Cardiac septum (tissue), 1 donor: ENCODE results near the gene NCKAP5. TPM values are rescaled to one million over a fixed set of nuclear protein-coding genes. Genes with fewer than 3 reads are reported as not detected.

Source experiments
- DNase-seq: peaks from one replicate; pipeline ENCODE4 v3.0.0-alpha.2; 2020; ENCODE audit warnings: low spot score
- intact Hi-C: fragments of 100-400 bp; cut with DNase I; formaldehyde crosslinking; loops from one replicate; pipeline ENCODE4 v1.14.0; 2022
- total RNA-seq: library from RNA; stranded (reverse); fragmentation: NEBNext Ultra II Directional; extraction: Animal tissue kit (Norgen Biotek cat#: 25700); gene quantifications from one replicate; pipeline ENCODE4 v1.2.1, GENCODE V29; 2021
- donor health status: DM: no; HTN: no; CAD: no.

Gene NCKAP5
- total RNA-seq, 1 donor from 2014 or later, result 10.6 TPM

DNA sequence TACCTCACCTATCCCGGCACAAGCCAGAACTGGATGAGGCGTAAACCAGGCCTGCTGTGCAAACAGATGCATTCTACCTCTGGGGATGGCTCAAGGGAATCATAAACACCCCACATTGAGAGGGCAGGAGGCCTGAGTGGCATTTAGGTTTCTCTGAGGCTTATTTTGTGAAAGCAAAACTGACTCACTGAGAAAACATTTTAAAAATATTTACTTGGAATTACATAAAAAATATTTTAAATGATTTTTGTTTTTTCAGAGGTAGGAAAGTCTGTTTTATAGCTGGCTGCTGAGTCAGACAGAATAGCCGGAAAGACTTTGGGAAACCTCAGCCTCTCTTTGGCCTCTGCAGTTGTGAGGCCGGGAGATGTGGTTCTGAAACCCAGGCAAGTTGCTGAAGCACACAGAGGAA is 244.1 kb downstream of the NCKAP5 start:
- no peak for DNase-seq
- intact Hi-C loops, result no loop called here

DNA sequence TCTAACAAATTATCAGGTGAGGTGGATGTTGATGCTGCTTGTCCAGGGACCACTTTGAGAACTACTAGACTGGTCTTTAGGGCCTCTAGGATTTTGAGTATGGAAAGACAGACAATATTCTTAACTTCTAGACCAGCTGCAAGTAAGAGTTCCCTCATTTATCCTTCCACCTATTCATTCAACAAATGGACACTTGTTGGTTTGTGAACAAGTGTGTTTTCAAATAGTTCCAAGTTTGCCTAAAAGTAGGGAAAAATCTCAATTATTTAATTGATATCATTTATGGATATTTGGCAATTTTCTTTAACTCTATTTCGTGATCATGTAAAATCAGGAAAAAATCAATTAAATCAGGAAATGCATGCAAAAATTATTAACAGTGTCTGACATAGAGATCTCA is 245.4 kb downstream of the NCKAP5 start:
- DNase-seq, result no peak
- intact Hi-C loops, result no loop called here

DNA sequence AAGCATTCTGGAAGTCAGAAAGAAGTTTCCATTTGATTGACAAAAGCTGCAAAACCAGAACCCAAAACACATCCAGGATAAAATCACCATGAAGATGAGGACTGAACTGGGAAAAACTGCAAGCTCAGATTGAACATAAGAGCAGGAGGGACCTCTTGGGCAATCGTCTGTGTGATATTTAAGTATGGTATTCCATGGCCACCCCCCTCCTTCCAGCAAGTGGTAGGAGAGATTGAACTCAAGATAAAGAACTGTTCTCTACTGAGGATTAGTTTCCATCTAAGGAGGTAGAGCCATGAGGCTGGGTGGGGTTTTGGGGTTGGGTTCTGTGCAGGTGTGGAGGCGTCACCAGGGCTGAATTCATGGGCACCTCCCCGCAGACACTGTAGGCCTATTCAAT is 251.1 kb downstream of the NCKAP5 start:
- DNase-seq, result no peak
- intact Hi-C loops, result no loop called here

DNA sequence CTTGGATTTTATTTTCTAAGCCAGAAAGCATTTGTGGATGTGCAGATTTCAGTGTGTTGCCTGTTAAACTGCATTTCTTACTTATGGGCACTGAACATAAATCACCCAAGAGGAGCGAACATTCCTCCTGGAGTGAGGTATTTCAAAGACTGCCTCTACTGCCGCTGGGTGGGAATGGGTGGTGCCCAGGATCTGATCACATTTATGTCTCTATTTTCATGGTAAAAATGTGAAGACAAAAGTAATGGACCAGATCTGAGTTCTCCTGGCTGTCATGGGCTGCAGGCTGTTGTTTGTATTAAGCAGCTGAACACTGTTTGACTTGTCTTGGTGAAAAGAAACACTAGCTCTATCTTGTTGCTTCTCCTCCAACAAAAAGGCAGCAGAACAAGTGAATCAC is 251.7 kb downstream of the NCKAP5 start:
- no peak for DNase-seq
- intact Hi-C loops, result no loop called here

DNA sequence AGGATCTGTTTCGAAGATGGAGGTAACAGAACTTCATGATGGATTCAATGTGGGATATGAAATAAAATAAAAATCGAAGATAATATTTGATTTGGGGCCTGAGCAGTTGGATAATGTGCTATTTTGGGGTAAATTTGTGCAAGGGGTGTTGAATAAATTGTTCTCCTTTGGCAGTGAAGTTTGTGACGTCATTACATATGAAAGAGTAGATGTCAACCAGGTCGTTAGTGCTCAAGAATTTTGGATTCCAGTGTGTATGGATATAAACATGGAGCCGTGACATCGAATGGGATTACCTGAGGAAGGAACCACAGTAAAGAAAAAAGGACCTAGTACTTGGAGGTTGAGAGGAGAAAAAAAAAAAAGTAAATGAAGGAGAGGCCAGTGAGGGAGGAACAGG is 253.0 kb downstream of the NCKAP5 start:
- intact Hi-C loops, result no loop called here
- no peak for DNase-seq

DNA sequence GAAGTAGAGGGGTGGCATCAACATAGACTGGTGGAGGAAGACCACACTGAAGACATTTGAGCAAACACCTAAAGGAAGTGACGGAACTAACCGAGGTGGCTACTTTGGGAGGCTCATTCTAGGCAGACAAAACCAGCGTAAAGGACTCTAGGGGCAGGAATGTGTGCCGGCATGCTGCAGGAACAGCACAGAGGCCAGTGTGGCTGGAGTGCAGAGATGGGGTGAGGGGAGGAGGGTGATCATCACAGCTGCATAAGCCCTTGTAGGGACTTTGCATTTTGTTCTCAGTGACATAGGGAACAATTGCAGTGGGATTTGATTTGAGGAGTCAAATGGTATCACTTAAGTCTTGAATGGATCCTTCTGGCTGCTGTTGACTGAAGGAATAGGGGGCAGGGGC is 253.5 kb downstream of the NCKAP5 start:
- intact Hi-C loops, result no loop called here
- DNase-seq, result no peak

DNA sequence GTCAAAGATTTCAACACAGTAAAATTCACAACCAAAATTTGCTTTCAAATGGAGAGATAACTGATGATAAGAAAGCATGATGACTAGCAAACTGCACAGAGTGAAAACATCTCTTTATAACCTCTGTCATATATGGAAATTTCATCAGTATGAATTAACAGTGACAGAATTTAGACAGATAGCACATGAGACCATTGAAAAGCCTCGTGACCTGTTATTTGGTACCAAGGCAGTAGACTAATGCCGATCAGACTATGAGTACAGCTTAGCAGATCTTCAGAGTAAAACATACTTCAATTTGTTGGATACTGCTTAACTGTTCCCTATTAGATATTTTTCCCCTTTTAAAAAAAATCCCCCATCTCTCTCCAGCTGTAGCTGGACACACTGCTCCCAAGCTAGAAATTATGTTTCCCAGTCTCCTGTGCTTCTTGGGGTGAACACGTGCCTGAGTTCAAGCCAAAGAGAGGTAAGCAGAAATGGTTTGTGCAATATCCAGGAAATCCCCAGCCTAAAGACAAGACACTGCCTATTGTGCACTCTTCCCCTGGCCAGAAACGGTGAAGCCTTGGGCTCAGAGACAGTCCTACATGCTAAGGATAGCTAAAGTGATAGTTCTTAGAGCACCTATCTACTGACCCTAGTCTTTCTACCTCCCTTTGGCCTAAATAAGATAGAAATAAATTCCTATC is 256.1 kb downstream of the NCKAP5 start:
- DNase-seq, result no peak
- intact Hi-C loops, result no loop called here

DNA sequence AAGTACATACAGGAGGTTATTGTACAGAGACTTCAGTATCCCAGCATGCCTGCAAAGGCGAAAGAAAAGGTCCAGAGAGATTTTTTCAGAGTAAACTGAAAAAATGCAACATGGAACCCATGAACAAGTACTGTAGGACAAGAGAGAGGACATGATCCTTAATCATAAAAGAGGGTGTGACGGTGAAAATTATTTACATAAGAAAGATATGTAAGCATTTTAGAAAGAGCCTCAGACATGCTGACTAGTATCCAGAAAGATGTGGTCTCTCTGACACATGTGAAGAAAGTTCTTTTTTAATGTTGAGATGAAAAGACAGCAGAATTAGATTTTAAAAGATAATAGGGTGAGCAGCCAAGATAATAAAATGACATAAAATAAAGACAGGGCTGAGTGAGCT is 262.0 kb downstream of the NCKAP5 start:
- DNase-seq, result no peak
- intact Hi-C loops, result no loop called here

DNA sequence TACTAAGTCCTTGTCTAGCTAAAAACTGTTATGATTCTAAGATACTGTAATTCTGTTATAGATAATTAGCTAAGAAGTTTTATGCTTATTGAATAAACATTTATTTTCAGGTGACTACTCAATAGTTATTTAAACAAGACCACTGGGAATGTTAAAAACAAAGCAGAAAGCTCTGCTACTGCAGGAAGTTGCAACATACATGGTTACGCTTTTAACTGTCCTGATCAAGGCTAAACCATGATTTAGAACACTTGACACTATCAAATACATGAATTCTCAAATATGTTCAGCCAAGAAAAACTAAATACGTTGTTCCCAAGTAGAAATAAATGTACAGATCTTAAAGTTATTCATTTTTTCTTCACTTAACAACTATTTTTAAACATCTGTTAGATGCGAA is 263.9 kb downstream of the NCKAP5 start:
- DNase-seq, result no peak
- intact Hi-C loops, result no loop called here

DNA sequence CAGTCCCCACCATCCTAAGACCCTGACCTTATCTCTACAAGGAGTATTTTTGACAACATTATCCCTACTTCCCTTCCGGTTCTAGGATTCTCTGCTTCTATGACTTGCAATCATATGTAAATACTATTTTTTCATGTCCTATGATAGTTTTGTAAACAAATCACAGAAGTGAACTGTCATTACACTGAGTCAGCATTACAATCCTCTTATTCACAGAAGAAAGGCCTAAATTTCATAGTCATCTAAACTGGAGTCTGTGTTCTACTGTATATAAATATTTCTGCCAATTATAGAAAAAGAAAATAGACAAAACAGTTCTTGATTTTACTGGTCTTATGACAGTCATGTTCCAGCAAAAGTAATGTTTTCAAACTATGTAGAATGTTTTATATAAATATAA is 265.1 kb downstream of the NCKAP5 start:
- intact Hi-C loops, result no loop called here
- no peak for DNase-seq

DNA sequence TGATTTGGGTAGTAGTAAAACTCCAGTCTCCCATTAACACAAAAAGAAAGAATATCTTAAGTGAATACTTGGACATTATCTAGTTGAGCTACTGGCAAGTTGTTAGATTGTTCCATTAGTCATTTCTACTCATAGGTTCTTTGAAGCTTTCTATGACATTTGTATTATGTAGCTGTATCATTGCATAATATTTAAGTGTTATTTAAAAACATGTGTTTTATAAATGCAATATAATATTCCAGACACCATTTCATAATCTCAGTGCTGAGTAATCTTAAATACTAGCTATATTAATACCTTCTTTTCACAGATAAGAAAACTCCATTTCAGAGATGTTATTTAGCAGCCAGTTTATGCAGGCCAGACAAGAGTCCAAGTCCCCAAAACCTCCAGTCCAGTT is 271.9 kb downstream of the NCKAP5 start:
- intact Hi-C loops, result no loop called here
- no peak for DNase-seq

DNA sequence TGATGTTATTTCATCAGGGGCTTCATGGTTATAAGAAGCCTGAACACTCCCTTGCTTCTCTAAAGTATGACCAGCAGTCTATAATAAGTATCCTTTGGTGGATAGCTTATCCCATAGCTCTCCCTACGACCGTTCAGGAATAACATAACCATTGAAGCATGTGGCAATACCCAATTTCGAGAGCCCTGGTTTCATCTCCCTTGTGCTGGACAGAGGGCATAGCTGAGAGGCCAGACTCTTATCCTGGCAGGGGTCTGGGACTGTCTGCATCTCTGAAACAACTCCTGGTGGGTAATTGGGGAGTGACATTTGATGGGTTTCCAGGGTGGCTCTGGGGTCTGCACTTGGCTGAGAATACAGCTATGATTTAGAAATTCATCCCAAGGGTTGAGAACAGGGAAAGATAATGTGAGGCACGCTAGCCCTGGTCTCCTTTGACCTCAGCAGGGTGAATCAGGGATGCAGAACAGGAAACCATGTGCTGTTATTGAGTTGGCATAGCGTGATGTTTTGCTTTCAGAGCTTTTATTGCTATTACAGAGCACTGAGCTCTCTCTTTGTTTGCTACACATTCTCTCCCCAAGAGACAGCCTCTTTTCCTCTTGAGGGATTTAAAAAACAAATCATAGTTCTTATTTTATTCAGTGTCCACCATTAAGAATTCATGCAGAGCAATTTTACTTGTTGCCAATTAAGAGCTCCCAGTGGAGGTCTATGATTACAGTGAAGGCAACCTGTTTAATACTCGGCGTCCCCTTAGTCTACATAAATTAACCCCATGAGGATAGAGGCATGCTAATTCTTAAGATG is 274.5 kb downstream of the NCKAP5 start:
- DNase-seq, result no peak
- intact Hi-C loops, result no loop called here

DNA sequence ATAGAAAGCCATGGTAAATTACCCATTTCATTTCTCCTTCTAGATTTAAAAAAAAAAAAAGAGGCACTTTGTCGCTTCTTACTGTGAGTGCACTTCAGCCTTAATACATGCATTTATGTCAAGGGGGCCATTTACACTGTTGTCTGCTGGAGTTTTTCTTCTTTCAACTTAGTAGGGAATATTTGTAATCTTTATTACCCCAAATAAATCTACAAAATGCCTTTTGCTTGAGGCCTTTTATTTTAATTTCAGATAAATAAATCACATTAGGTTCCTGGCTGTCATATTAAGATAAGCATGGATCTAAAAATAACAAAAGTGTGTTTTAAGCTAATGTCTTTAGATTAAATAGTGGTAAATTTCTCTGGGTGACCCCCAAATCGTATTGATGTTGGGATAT is 276.0 kb downstream of the NCKAP5 start:
- intact Hi-C loops, result no loop called here

DNA sequence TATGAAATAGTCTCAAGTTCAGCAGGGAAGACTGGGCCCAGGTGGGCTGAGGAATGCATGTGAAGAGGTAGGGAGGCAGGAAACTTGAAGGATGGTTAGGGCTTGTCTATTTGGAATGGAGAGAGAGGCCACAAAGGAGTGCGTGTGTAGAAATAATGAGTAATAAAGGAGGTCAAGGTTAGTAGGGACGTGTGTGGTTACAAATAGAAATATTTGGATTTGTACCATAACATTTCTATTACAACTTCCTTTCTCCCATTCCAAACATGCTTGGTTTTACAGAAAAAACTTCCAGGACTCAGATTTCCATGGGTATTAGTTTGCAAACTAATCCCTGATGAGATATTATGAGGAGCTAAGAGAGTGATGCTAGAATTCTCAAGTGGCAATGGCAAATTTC is 280.6 kb downstream of the NCKAP5 start:
- intact Hi-C loops, result no loop called here
- DNase-seq, result no peak

More for the DNA sequence above, 276.0 kb downstream of the NCKAP5 start:
- DNase-seq, result no peak

DNA sequence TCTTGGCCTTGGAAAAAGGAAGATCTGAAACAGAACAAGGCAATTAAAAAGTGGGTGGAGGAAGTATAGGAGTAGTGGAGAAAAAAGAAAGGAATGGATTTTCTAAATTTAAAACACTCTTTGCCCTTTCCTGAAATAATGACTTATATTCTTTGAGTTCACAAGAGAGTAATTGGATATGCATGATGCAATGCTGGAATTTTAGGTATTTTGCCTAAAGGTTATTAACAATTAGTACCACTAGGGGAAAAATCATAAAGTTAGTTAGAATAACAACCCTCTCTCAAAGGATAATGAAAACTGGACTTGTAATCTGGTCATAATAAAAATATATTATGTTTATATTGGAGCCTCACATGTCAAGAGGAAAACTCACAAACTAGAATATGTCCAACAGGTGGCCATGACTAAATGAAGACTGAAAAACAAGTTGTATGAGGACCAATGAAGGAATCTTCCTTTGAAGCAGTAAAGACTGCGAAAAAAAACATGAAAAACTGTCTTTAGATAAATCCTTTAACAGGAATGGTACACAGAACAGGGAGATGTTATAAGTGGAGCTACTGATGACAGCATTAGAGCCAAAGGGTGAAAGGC is 281.8 kb downstream of the NCKAP5 start:
- intact Hi-C loops, result no loop called here
- DNase-seq, result no peak

DNA sequence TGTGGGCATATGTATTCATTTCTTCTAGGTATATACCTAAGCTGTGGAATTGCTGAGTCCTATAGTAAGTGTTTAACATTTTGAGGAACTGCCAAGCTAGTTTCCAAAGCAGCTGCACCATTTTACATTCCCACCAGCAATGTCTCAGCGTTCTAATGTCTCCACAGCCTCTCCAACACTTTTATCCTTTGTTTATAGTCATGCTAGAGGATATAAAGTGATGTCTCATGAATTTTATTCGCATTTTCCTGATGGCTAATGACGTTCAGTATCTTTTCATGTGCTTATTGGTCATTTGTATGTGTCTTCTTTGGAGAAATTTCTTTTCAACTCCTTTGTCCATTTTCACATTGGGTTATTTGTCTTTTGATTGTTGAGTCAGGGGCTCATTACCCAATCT is 295.2 kb downstream of the NCKAP5 start:
- intact Hi-C loops, result no loop called here
- DNase-seq, result no peak

DNA sequence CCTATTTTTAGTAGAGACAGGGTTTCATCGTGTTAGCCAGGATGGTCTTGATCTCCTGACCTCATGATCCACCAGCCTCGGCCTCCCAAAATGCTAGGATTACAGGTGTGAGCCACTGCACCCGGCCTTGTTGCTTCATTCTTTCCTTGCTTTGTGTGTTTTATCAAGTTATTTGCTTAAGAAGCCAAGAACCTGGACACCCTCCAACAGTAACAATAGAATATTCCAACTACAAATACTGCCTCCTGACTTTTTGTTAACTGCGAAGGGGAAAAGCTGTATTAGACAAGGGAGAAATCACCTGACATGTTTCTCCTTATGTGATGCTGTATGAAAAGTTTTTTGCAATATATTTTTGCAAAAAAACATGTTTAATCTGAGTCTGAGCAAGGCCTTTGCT is 297.2 kb downstream of the NCKAP5 start:
- intact Hi-C loops, result no loop called here
- DNase-seq, result no peak

DNA sequence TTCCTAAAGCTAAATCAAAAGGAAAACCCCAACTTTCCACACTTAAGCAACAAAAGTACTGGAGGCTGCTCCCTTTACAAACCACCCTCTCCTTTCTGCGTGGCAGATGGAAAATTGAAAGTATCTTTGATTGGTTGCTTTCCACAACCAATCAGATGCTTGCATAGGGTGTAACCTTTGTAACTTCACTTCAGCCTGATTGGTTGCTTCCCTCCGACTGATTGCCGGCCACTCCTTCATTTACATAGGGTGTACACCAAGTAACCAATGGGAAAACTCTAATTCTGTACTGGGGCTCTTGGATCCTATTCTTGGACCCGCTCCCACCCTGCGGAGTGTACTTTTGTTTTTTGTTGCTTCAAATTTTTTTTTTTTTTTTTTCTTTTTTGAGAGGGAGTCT is 297.7 kb downstream of the NCKAP5 start:
- intact Hi-C loops, result no loop called here

DNA sequence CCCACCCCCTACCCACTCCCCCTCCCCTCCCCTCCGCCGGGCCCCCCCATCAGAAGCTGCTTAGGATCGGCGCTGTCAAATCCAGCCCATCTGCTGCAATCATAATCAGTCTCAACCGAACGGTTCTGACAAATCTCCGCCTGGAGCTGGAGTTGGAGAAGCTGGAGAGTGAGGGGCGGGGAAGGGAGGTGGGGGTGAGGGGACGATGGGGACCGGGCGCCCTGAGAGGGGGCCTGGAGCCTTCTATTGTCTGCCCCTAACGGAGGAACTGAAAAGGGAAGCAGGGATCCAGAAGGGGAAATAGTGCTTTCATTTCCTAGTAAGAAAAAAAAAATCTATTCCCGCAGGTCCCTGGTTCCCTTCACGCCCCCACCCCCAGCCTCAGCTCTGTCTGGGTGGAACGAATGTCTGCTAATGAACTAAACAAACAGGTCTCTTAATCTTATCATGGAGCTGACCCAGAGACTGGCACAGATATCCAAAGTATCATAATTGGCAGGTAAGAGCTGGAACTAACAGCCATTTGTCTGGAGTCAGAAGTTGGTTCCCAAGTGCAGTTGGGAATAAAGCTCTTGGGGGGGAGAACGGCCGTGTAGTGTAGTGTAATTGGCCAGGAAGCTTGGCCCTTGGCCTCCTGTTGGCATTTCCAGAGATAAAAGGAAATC is 301.2 kb downstream of the NCKAP5 start:
- DNase-seq, result no peak
- intact Hi-C loops, result loop anchor here (10.0 kb wide), 1 partner anchor 298 kb away; the partner anchor contains the start of gene NCKAP5

More for the DNA sequence above, 297.7 kb downstream of the NCKAP5 start:
- no peak for DNase-seq
